HG03342 (cell line): Measurements from ENCODE around the gene GTF2H3.
A peak's percentile ranks its signal among the peaks of the same experiment; 100 is the strongest.
"Not testable (repeated sequence)": the region's sequence is repeated elsewhere in the genome, so short reads cannot be mapped to it uniquely, and the experiment has no call there.

Experiments used
- ATAC-seq: cut with Tn5 transposase; IDR thresholded peaks from one replicate; pipeline ENCODE4 v1.9.1; 2021; ENCODE audit warnings: mild to moderate bottlenecking, moderate library complexity; ENCODE audit not compliant: unreplicated experiment

Gene GTF2H3

DNA sequence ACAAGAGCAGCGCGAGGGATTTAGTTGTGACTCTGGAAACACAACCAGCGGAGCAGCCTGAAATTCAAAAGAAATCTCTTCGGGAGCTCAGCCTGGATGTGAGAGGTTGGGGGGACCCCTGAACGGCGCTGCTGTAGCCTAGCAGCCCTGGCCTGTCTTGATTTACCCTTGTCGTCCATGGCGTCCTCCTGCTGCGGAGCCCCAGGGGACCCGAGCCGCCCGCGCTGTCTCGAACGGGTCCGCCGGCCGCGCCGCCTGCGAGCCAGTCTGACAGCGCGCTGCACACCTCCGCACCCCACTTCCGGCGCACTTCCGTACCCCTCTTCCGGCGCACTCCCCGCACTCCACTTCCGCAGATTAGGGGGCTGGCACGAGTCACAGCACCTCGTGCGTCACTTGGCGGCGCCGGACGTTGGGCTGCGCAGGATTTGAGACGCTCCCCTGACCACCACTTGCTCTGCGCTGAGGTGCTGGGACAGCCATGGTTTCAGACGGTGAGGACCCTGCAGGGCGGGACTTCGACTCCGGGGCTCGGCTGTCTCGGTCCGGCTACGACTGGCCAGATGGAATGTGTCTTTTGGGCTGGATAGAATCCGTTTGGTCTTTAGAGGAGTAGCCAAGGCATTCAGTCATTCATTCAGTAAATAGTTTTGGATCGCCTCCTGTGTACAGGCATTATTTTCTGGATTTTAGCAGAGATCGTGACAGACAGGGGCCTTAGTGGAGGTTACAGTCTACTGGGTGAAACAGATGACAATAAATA, at the start of gene GTF2H3, which contains the start of gene EIF2B1:
Gene GTF2H3 (plus strand): TSS at position 451 of the 763 bp plus-strand sequence. CDS start 31 bp downstream, at position 482.
Gene EIF2B1 (minus strand): TSS at position 308 of the 763 bp plus-strand sequence. CDS start 129 bp downstream, at position 179.
- peak; percentile 95 for ATAC-seq

DNA sequence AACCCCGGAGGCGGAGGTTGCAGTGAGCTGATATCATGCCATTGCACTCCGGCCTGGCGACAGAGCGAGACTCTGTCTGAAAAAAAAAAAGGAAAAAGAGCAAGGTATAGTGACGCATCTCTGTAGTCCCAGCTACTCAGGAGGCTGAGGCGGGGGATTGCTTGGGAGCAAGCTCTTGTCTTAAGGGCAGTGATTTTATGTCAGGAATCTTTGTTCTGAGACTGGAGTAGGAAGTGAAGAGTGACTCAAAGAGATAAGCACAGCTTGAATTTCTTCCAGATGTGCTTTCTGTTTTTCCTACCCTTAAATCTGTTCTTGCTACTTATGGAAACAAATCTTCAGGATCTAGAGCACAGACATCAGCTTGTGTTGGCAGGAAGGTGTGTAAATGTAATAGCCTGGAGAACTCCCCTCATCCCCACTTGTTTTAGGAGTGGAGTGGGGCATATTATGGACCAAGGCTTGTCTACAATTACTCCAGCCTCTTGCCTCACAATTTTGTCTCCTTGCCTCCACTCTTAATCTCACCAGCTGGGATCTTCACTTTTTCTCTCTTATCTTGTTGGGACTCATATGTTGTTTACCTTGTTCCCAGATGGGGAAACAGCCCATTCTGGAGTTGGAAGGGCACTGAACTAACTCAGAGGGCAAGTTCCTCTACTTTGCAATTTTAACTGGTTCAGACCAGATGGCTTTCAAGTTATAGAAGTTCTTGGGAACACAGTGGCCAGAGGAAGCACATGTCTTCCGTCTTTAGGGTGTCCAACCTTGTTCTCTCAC, 41.7 kb upstream of the GTF2H3 start:
- ATAC-seq: no peak

DNA sequence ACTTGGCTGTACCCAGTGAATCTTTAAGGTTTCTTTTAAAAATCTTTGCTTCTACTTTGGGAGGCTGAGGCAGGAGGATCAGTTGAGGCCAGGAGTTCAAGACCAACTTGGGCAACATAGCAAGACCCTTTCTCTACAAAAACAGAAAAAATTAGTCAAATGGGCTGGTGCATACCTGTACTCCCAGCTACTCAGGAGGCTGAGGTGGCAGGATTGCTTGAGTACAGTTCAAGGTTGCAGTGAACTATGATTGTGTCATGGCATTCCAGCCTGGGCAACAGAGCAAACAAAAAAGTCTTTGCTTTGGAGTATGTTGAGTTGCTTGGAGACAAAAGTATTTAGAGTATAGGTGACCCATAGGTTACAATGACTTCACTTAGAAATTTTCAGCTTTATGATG, 37.9 kb upstream of the GTF2H3 start:
- ATAC-seq: no peak

DNA sequence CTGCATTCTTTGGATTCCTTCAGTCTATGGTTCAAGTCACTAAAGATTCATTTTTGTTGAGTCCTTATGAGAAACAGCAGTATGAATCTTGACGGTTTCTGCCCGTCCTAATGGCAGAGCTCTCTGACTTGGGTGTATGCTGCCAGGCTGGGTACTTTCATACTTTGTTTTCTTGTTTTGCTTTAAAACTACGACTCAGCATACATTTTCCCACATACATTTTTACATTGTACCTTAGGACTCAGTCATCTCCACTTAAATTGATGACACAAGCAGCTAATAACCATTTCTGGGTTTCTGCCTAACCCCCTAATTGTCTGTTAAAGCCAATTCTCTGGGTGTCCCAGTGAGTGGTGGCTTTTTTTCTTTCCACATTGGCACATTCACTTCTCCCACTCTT, 36.5 kb upstream of the GTF2H3 start:
- ATAC-seq: no peak

DNA sequence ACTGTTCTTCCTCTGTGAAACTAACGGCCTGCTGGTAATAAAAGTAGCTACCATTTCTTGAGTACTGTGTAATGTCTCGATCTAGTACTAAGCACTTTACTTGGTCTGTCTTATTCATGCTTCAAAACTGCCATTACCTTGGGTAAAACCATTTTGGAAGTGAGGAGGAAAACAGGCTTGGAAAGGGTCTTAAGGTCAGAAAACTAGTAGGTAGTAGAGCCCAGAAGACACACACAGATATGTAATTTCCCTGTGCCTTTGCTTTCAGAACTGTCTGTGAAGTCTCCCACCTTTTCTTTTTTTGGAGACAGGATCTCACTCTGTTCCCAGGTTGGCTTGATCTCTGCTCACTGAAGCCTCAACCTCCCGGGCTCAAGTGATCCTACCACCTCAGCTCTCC, 35.1 kb upstream of the GTF2H3 start:
- ATAC-seq: no peak

DNA sequence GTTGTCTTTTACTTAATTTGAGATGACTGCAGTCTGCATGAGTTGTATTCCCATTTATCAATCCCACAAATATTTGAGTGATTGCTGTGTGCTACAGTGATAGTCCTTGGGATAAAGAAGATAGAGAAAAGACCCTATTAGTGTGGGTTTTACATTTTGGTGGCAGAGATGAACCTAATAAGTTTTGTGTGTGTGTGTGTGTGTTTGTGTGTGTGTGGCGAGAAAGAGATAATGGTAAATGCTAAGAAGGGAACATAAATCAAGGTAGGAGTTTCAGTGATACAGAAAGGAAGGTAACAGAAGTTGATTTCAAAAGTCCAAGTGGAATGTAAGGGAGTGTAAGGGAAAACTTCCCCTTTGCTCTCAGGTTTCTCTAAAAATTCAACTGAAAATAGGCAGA, 34.3 kb upstream of the GTF2H3 start:
- ATAC-seq: no peak

DNA sequence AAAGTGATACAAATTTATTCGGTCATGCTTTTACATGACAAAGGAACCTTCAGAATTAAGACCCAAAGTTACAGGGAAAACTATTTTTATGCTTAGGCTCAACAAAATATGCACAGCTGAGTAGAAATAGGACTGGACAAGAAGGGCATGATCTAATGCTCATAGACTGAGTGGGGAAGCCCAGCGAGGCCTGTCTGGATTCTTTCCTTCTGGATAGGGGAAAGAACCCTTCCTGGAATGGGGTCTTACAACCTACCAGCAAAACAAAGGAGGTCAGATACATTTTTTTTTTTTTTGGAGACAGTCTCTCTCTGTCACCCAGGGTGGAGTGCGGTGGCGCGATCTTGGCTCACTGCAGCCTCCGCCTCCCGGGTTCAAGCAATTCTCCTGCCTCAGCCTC, 33.9 kb upstream of the GTF2H3 start:
- no peak for ATAC-seq

DNA sequence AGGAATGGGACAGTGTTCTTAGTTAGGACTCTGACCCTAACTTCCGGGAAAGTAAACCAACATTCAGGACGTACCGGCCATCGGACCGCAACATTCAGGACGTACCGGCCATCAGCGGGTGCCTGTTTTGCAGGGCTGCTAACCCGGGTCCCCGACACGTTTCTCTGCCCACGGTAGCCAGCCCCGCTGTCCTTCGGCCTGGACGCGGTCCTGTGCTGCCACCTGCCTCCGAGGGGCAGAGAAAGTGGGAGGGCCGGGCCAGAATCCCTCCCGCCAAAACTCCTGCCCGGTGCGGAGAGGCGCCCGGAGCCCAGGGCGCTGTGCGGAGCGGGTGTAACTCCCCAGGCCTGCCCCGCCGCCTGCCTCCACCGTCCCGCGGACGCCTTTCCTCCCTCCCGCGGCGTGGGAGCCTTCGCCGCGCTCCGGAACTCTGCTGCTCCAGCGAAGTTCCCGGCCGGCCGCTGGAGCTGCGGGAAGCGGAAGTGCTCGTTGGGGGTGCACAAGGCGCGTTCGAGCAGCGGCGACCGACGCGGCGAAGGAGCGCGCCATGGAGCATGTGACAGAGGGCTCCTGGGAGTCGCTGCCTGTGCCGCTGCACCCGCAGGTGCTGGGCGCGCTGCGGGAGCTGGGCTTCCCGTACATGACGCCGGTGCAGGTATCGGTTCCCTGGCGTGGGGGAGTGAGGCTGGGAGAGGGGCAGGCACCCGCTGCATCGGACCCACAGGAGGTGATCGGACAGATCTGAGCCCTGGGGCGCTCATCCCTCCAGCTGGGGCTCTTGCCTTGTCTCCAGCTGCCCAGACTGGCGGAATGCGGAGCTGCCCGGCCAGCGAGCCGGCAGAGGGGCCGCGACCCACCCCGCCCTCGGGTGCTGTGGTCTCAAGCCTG, 31.8 kb upstream of the GTF2H3 start, which contains the start of gene DDX55:
Gene DDX55 (plus strand): TSS at position 498 of the 888 bp plus-strand sequence. CDS start 50 bp downstream, at position 548.
- peak; percentile 78 for ATAC-seq

DNA sequence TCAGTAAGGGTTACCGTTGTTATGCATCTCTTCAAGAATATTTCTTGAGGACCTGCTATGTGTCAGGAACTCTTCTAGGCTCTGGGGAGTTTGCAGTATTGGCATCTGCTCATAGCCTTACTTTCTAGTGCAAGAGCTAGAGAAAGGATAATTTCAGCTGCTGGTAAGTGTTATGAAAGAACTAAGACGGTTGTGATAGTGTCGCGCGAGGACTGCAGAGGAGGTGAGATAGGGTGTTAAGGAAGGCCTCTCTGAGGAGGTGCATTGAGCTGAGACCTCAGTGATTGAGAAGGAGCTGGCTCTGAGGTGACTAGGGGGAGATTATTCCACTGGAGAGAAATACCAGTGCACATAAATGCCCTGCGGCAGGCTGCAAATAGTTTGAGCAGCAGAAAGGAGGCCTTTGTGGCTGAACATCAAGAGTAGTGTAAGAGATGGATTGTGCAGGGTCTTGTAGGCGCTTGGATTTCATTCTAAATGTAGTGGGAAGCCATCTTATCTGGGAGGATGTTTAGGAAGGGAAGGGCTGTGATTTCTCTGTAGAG, 30.9 kb upstream of the GTF2H3 start:
- peak; percentile 14 for ATAC-seq

DNA sequence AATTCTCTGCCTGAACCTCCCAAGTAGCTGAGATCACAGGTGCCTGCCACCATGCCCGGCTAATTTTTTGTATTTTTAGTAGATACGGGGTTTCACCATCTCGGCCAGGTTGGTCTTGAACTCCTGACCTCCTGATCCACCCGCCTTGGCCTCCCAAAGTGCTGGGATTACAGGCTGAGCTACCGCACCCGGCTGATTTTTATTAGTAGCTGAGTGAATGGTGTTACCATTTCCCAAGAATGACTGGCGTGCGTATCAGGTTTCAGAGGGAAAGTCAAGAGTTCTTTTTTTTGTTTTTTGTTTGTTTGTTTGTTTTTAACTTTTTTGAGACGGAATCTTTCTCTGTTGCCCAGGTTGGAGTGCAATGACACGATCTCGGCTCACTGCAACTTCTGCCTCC, 30.1 kb upstream of the GTF2H3 start:
- not testable (repeated sequence) for ATAC-seq

DNA sequence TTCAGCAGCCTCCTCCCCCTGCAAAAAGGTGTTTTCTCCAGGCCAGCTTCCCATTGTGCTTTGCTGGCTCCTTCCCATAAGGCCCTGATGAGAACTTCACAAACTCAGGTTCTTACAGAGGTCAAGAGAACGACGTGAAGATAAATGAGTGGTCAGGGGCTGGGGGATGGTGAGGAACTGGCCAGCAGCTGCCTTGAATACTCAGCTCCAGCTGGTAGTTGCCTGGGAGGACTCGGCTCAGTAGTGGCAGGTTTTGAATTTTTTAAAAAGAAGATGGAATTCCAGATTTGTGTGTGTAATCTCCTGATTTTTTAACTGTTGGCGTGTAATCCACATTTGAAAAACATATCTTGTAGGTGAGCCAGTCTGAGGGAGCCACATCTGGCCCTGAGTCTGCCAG, 25.9 kb upstream of the GTF2H3 start:
- ATAC-seq: no peak

DNA sequence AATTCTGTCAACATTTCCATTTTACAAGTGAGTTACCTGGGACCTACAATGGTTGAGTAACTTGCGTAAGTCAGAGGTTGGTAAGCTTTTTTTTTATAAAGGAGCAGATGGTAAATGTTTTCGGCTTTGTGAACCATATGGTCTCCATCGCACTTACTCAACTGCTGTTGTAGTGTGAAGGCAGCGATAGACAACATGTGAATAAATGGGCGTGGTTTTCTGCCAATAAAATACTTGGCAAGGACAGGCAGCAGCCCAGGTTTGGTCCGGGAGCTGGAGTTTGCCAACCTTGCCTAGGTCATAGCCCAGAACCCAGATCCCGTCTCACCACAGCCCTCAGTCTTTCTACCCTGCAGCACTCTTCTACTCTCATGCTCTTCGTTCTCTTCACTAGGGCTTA, 25.4 kb upstream of the GTF2H3 start:
- ATAC-seq: no peak

DNA sequence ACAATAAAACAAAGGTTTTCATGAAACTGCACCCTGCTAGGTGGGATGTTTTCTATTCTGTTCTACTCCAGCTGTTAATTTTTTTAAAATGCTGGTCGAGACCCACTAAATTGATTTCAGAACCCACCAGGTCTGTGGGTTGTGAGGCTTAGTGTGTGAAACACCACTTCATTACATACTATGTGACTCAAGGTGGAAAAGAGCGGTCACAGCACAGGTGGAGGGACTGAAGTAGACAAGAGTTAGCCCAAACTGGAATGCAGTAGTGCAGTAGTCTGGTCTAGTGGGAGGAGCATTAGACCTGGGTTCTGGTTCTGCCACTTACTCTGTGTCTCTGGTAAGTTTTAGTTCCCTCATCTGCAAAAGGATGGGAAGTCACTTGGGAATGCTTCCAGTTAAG, 19.5 kb upstream of the GTF2H3 start:
- no peak for ATAC-seq

DNA sequence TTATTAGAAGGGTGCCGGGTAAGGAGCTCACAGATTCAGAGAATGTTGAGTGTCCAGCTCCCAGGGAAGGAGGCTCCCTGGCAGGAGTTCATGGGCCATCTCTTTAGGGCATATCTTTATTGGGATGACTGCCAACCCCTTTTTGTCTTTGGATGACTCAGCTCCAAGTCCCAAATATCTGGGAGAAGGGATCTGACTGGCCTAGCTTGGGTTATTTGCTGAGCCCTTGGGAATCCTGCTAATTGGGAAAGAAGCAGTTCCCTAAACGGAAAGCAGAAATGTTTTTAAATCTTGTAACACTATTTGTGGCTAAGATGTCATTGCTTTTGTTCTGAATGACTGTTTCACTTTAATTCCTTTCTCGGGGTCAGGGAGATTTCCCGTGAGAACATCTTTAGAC, 19.1 kb upstream of the GTF2H3 start:
- ATAC-seq: no peak

DNA sequence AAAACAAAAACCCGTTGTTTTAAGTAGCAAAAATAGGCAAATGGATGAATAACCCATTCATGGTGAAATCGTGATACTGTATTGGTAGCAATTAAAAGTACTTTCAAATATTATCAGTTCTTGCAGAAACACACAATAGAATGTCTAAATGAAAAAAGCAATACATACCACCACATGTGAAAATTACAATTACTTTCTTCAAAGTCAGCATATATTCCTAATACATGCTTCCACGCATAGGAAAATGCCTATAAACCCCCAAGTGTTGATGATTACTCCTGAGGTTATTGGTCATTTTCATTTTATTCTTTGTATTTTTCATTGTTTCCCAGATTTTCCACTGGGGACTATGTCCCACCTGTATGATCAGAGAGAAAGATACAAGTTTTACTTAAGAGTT, 16.5 kb upstream of the GTF2H3 start:
- ATAC-seq: no peak

DNA sequence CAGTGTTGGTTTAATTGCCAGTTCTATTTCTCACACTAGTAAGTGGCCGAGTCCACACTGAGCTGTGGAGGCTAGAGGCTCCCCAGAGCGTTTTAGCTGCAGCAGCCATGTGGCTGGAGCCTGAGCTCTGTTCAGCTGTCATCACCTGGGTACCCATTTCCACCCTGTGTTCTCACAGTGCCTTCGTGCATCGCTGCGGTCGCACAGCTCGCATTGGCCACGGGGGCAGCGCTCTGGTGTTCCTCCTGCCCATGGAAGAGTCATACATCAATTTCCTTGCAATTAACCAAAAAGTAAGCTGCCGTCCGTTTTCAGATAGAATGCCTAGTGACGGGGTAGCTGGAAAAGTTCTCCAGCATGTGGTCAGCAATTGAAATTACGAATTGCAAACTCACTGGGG, 16.0 kb upstream of the GTF2H3 start:
- ATAC-seq: no peak

DNA sequence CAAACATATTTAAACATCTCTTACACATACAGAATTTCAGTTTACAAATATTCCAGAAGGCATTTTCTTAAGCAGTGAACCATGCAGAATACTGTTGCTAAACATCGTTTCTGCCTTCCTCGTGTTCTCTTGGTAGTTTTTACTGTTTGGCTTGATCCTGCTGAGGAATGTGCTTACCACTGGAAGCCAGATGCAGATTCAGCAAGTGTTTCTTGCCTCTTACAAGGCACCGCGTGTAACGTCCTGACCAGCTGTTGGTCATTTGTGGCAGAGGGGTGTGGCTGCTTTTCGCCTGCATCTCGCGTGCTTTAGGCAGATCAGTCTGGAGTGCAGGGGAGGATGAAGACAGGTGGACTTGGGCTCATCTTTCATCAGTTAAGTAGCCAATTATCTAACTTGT, 12.5 kb upstream of the GTF2H3 start:
- no peak for ATAC-seq

DNA sequence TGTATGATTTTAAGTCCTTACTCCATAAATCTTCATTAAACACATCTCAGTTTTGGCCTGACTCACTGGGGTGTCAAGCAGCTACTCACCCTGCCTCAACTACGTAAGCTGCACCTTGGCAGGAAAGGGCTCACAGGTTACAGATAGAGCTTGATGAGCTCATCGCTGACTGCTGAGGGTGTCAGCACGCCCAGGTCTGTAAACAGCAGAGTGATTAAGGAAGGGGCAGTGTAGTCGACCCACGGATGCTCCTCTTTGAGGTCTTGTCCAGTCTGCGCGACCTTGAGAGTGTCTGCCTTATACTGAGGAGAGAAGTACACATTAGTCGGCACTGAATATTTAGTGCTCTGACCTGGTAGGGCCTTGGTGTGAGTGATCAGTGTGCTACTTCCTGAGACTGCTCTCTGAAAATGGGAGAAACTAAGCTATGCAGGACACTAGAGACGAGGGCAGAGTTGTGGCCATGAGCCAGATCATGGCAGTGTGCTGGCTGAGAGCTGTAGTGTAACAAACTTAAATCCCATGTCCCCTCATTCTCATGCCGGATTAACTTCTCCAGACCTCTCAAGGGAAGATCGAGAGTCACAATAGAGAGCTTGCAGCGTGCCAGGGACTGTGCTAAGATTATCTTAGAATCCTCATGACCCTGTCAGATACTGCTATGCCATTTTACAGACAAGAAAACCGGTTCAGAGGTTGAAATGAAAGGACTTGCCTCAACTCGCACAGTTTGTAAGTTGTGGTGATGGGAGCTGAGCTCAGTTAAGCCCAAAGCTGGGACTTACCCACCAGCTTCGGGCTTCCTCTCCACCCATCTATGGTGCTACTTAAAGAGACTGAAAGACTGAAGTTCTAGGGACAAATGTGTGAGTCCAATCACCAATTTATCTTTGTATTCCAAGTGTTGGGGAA, 11.8 kb upstream of the GTF2H3 start:
- ATAC-seq: no peak

DNA sequence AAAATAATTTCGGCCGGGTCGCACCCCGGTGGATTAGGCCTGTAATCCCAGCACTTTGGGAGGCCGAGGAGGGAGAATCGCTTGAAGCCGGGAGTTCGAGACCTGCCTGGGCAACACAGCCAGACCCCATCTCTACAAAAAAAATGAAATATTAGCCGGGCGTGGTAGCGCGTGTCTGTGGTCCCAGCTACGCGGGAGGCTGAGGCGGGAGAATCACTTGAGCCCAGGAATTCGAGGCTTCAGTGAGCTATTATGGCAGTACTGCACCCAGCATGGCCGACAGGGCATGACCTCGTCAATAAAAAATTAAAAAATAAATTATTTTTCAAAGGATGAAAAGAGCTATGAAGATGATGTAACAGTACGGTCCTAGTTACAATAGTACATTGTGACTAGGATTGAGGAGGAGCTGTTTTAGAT, 523 bp downstream of the GTF2H3 start:
- no peak for ATAC-seq

DNA sequence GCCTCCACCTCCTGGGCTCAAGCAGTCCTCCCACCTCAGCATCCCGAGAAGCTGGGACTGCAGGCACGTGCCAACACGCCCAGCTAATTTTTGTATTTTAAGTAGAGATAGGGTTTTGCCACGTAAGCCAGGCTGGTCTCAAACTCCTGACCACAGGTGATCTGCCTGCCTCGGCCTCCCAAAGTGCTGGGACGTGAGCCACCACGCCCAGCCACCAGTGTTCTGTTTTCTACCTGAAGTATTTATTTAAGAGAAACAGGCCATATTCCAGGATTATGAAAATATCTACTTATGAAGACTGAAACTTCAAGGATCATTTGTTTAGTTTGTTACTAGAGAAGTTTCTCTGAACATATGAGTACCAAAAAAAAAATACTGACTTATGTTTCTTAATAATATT, 10.3 kb downstream of the GTF2H3 start:
- no peak for ATAC-seq
